GM12874 (cell line): ENCODE measurements around the gene RAB30.

Experiments
- CTCF ChIP-seq: IDR thresholded peaks from 2 replicates; pipeline ENCODE4 v1.5.1; 2011; ENCODE audit warnings: low read depth, mild to moderate bottlenecking, control low read depth, low read length, moderate library complexity; ENCODE audit not compliant: insufficient read depth

Gene RAB30

GRCh38 chr11:82988936-82989627 lies 82.6 kb downstream of the RAB30 start:
- no peak for TF ChIP-seq CTCF

GRCh38 chr11:82987997-82988396 lies 83.7 kb downstream of the RAB30 start:
- TF ChIP-seq CTCF = no peak

- no peak for TF ChIP-seq CTCF
These were observed 85.3 kb downstream of the RAB30 start for GRCh38 chr11:82986446-82986845.

GRCh38 chr11:82981852-82982251 lies 89.8 kb downstream of the RAB30 start:
- no peak for TF ChIP-seq CTCF

- no peak for TF ChIP-seq CTCF
These were observed 90.8 kb downstream of the RAB30 start for GRCh38 chr11:82980947-82981346.

GRCh38 chr11:82980292-82980691 lies 91.4 kb downstream of the RAB30 start:
- no peak for TF ChIP-seq CTCF

GRCh38 chr11:82979824-82980223 lies 91.9 kb downstream of the RAB30 start:
- TF ChIP-seq CTCF = no peak
